Heart left ventricle (tissue), 13 donors: Measurements from ENCODE around the gene HOATZ.

Experiments used
- CTCF ChIP-seq, 12 donors: fragments of 200-600 bp; sonication (generic) in 4 of 12; IDR thresholded peaks; one replicate each; pipeline versions ENCODE4 v1.5.0 to v1.8.0; 2018 to 2022; ENCODE audit warnings: antibody characterized with exemption in 12 of 12, mild to moderate bottlenecking in 5 of 12
- POLR2A ChIP-seq, 2 donors: fragments of 450-650 bp; IDR thresholded peaks; one replicate each; pipeline ENCODE4 v1.6.1; 2017; ENCODE audit warnings: antibody characterized with exemption in 2 of 2, mild to moderate bottlenecking in 2 of 2, moderate library complexity in 2 of 2
- donor health status: ischemic (EF 13 %, LVEDD 7.1; RV severe dilation, severe dysfunction).
- donor health status: DM: no; HTN: yes; CAD: no.
- donor health status: DM: no; HTN: no; CAD: no.
- donor health status: ischemic (EF 25% LVEDD 6.9; RV normal size, moderate dysfunction).
- donor health status: ischemic (EF 25% LVEDD 5.7; RV mildly dilated, moderate dysfunction).
- donor health status: ischemic (EF 35%, LVEDD 5.7; RV mildly dilated, moderate dysfunction).
- donor health status: nonischemic (EF 11% LVEDD 7.7; RV severe dilation, severe dysfunction).
- donor health status: DM: yes; HTN: yes; CAD: no.
- donor health status: PGD.
- donor health status: ischemic (EF 29% LVEDD 5.4; RV normal size, mild dysfunction).
- donor health status: nonischemic (EF 23%, LVEDD 6.1; RV moderate dilation, normal function).

GRCh38 chr11:111518668-111519067, 4.1 kb downstream of the HOATZ start:
- TF ChIP-seq CTCF (IDR thresholded peaks at IDR 0.05) = no peak
- no peak for TF ChIP-seq POLR2A (IDR thresholded peaks at IDR 0.05)
